GM10248 (cell line): ENCODE results near the gene KIF7.

Source experiments
- CTCF ChIA-PET: fragments of 300-600 bp; sonication (Branson Sonifier 250); formaldehyde crosslinking; extraction: SDS; loops from one replicate; lab custom pipeline; 2021; ENCODE audit warnings: antibody characterized with exemption; lab: Yijun Ruan, JAX
- POLR2A ChIA-PET: fragments of 350-650 bp; sonication (Branson Sonifier 250); formaldehyde crosslinking; extraction: SDS; loops from one replicate; lab custom pipeline; 2020; ENCODE audit warnings: antibody characterized with exemption; lab: Yijun Ruan, JAX
- DNase-seq: peaks from one replicate; pipeline ENCODE4 v3.0.0; 2012; ENCODE audit errors: extremely low spot score
- CTCF ChIP-seq: IDR thresholded peaks from 2 replicates; pipeline ENCODE4 v1.5.1; 2012; ENCODE audit warnings: mild to moderate bottlenecking, low read depth; ENCODE audit errors: extremely low read depth, missing control alignments, control extremely low read depth

Gene KIF7

GRCh38 chr15:89656116-89656815, 999 bp upstream of the KIF7 start:
- TF ChIP-seq CTCF = no peak
- no peak for DNase-seq
- ChIA-PET POLR2A (interaction anchor here (0.5 kb wide), 1 partner anchor 1465 kb away, joined by 3 read pairs; no protein-coding TSS in a partner anchor), CTCF (interaction anchor here (1.4 to 5.4 kb wide), 3 partner anchors 10 to 84 kb away, joined by 4 to 36 read pairs (median 11); no protein-coding TSS in a partner anchor)

- POLR2A ChIA-PET = no interaction called here
Observed at GRCh38 chr15:89654301-89654761, 936 bp downstream of the KIF7 start.

GRCh38 chr15:89653578-89653977, 1.7 kb downstream of the KIF7 start:
- no peak for DNase-seq
- POLR2A ChIA-PET = no interaction called here
- no peak for TF ChIP-seq CTCF
- CTCF ChIA-PET = no interaction called here

More at GRCh38 chr15:89654301-89654761, 936 bp downstream of the KIF7 start:
- no peak for DNase-seq
- CTCF ChIA-PET = no interaction called here
- TF ChIP-seq CTCF = no peak

- TF ChIP-seq CTCF = no peak
- DNase-seq = no peak
- ChIA-PET POLR2A (no interaction called here), CTCF (no interaction called here)
Observed at GRCh38 chr15:89652666-89653065, 2.6 kb downstream of the KIF7 start.

GRCh38 chr15:89652131-89652530, 3.1 kb downstream of the KIF7 start:
- no peak for DNase-seq
- POLR2A ChIA-PET = no interaction called here
- CTCF ChIA-PET = no interaction called here
- TF ChIP-seq CTCF = no peak

- ChIA-PET CTCF (interaction anchor here (1.0 to 1.5 kb wide), 2 partner anchors 9 to 12 kb away, joined by 3 read pairs; no protein-coding TSS in a partner anchor), POLR2A (no interaction called here)
- no peak for DNase-seq
- no peak for TF ChIP-seq CTCF
Observed at GRCh38 chr15:89649716-89650115, 5.6 kb downstream of the KIF7 start.
